Brain microvascular endothelial cell (primary cell): ENCODE measurements around the gene UGP2.

ENCODE experiments used
- DNase-seq: peaks from one replicate; pipeline ENCODE4 v3.0.0-alpha.2; 2020
- H3K27ac ChIP-seq: fragments of 250-450 bp; sonication (Bioruptor Pico); 2 replicates; pipeline ENCODE4 v1.5.1; 2020; ENCODE audit warnings: mild to moderate bottlenecking, moderate library complexity
- H3K27me3 ChIP-seq: fragments of 250-450 bp; sonication (Bioruptor Pico); replicated peaks from 2 replicates; pipeline ENCODE4 v1.5.1; 2020; ENCODE audit warnings: mild to moderate bottlenecking
- H3K36me3 ChIP-seq: fragments of 250-450 bp; sonication (Bioruptor Pico); replicated peaks from 2 replicates; pipeline ENCODE4 v1.5.1; 2020; ENCODE audit warnings: mild to moderate bottlenecking
- H3K4me3 ChIP-seq: 2 replicates; pipeline ENCODE4 v1.5.1; 2011; ENCODE audit warnings: low read depth, mild to moderate bottlenecking, control low read depth, low read length, moderate library complexity
- in situ Hi-C: cut with HindIII; loops from 2 replicates; pipeline ENCODE4 v1.10.0; 2017; ENCODE audit warnings: low sequenced_read_pairs, low pct_ligation_motif_present
- TF ChIP-seq, protein P1 (sequence below): IDR thresholded peaks from 2 replicates; pipeline ENCODE4 v1.5.1; 2011; ENCODE audit warnings: low read depth, mild to moderate bottlenecking, moderate library complexity, low read length, control low read depth, inconsistent platforms; ENCODE audit errors: missing control alignments

Gene UGP2

GRCh38 chr2:63878486-63878885 is 36.8 kb downstream of the UGP2 start:
- Histone ChIP-seq H3K4me3 (no peak overlapping the region), H3K36me3 (peaks cover 13% of the 10 kb centered on the region), H3K27ac (no peak overlapping the region), H3K27me3 (no peaks in the 10 kb centered on the region)
- TF ChIP-seq, protein P1, sequence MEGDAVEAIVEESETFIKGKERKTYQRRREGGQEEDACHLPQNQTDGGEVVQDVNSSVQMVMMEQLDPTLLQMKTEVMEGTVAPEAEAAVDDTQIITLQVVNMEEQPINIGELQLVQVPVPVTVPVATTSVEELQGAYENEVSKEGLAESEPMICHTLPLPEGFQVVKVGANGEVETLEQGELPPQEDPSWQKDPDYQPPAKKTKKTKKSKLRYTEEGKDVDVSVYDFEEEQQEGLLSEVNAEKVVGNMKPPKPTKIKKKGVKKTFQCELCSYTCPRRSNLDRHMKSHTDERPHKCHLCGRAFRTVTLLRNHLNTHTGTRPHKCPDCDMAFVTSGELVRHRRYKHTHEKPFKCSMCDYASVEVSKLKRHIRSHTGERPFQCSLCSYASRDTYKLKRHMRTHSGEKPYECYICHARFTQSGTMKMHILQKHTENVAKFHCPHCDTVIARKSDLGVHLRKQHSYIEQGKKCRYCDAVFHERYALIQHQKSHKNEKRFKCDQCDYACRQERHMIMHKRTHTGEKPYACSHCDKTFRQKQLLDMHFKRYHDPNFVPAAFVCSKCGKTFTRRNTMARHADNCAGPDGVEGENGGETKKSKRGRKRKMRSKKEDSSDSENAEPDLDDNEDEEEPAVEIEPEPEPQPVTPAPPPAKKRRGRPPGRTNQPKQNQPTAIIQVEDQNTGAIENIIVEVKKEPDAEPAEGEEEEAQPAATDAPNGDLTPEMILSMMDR = no peak
- in situ Hi-C loops = no loop called here
- no peak for DNase-seq

GRCh38 chr2:63879876-63880433 is 38.3 kb downstream of the UGP2 start:
- Histone ChIP-seq H3K27me3 (no peaks in the 10 kb centered on the region), H3K36me3 (peaks cover 15% of the 10 kb centered on the region), H3K4me3 (no peak overlapping the region), H3K27ac (no peak overlapping the region)
- in situ Hi-C loops = no loop called here
- DNase-seq = no peak
- TF ChIP-seq, protein P1 = no peak

DNA sequence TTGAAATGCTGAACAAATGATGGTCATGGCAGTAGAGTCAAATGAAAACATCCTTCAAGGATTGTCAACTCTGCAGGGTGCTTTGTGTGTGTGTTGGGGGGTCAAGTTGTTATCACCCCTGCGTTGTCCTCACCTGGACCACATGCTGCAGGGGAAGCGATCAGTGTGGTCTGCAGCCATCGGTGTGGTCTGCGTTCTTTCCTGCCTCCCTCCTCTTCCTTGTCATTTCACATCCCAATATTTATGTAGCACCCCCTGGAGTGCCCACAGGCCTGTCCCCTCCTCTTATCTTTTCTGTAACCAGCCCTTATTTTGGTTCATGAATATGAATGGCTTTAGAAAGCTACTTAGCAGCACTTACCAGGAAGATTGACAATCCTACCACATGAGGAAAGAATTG is 38.9 kb downstream of the UGP2 start:
- in situ Hi-C loops = no loop called here
- Histone ChIP-seq H3K27me3 (no peaks in the 10 kb centered on the region), H3K36me3 (peaks cover 16% of the 10 kb centered on the region), H3K27ac (no peak overlapping the region), H3K4me3 (no peak overlapping the region)
- DNase-seq = no peak
- TF ChIP-seq, protein P1 = no peak

GRCh38 chr2:63881205-63881604 is 39.5 kb downstream of the UGP2 start:
- no peak overlapping the region for H3K4me3 ChIP-seq
- H3K27me3 ChIP-seq = no peaks in the 10 kb centered on the region
- H3K36me3 ChIP-seq = peaks cover 19% of the 10 kb centered on the region
- DNase-seq = no peak
- TF ChIP-seq, protein P1 = no peak
- in situ Hi-C loops = no loop called here
- H3K27ac ChIP-seq = no peak overlapping the region

- no peak for DNase-seq
- H3K27ac ChIP-seq = no peak overlapping the region
- H3K4me3 ChIP-seq = no peak overlapping the region
- TF ChIP-seq, protein P1 = no peak
- in situ Hi-C loops = no loop called here
- H3K36me3 ChIP-seq = peaks cover 31% of the 10 kb centered on the region
- no peaks in the 10 kb centered on the region for H3K27me3 ChIP-seq
Measured at GRCh38 chr2:63882395-63883105, 40.9 kb downstream of the UGP2 start.

DNA sequence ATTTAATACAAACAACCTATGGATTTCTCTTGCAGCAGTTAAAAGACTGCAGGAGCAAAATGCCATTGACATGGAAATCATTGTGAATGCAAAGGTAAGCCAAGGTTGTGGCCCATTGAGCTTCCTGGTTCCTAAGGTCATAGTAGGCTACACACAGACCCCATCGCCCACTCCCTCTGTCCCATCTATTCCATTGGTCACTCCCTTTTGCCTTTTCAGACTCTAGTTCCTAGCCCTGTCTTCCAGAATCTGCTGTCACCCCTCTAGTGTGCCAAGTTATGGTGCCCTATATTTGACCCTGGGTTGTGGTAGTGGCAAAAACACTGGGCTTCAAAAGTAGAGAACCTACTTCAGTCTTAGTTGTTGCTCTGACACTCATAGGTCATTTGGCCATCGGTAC is 44.7 kb downstream of the UGP2 start:
- no peaks in the 10 kb centered on the region for H3K27me3 ChIP-seq
- no peak for DNase-seq
- TF ChIP-seq, protein P1 = no peak
- in situ Hi-C loops = no loop called here
- no peak overlapping the region for H3K27ac ChIP-seq
- no peak overlapping the region for H3K4me3 ChIP-seq
- H3K36me3 ChIP-seq = peaks cover 49% of the 10 kb centered on the region
